Transverse colon (tissue), 4 donors: ENCODE measurements around the gene PCNT. TPM values are rescaled to one million over a fixed set of nuclear protein-coding genes. Genes with fewer than 3 reads are reported as not detected.

ENCODE experiments used
- DNase-seq: peaks from one replicate; pipeline ENCODE4 v3.0.0-alpha.2; 2019
- H3K27ac ChIP-seq, 4 donors: fragments of 200-600 bp; sonication (generic); 2 replicates each; pipeline ENCODE4 v1.5.1; 2016 to 2018; ENCODE audit warnings: inconsistent platforms in 4 of 4
- H3K27me3 ChIP-seq: fragments of 200-600 bp; sonication (generic); 2 replicates; pipeline ENCODE4 v1.5.1; 2017; ENCODE audit warnings: inconsistent platforms
- H3K36me3 ChIP-seq, 4 donors: fragments of 200-600 bp; sonication (generic); 2 replicates each; pipeline ENCODE4 v1.5.1; 2017 to 2019; ENCODE audit warnings: inconsistent platforms in 4 of 4
- H3K4me1 ChIP-seq, 4 donors: fragments of 200-600 bp; sonication (generic); 2 replicates each; pipeline ENCODE4 v1.5.1; 2017 to 2020; ENCODE audit warnings: inconsistent platforms in 4 of 4
- H3K4me3 ChIP-seq, 4 donors: fragments of 200-600 bp; sonication (generic); 1 replicate in 1 of 4; 2 replicates in 3 of 4; pipeline versions ENCODE4 v1.5.1 to v1.6.1; 2017 to 2019; ENCODE audit warnings: inconsistent platforms in 4 of 4
- H3K9me3 ChIP-seq, 2 donors: fragments of 200-600 bp; sonication (generic); 2 replicates each; pipeline ENCODE4 v1.5.1; 2017 to 2019; ENCODE audit warnings: inconsistent platforms in 2 of 2
- EP300 ChIP-seq: sonication (generic); formaldehyde crosslinking; IDR thresholded peaks from one replicate; pipeline ENCODE4 v1.6.1; 2017; ENCODE audit warnings: antibody characterized with exemption, low read depth
- POLR2A ChIP-seq: fragments of 450-650 bp; IDR thresholded peaks from one replicate; pipeline ENCODE4 v1.6.1; 2016; ENCODE audit warnings: antibody characterized with exemption, mild to moderate bottlenecking, moderate library complexity
- POLR2AphosphoS5 ChIP-seq, 3 donors: sonication (generic); formaldehyde crosslinking; IDR thresholded peaks; one replicate each; pipeline ENCODE4 v1.6.1; 2016; ENCODE audit warnings: antibody characterized with exemption in 3 of 3
- WGBS, 2 donors: methylation state at CpG; one replicate each; pipeline ENCODE4 v1.1.5; 2018; ENCODE audit warnings: low coverage in 1 of 2; 5-methylcytosine and 5-hydroxymethylcytosine counted together
- in situ Hi-C, 4 donors: fragments of 200-750 bp; cut with MboI; loops; one replicate each; pipeline versions ENCODE4 v1.15.0 to v1.15.1; 2017; ENCODE audit warnings: low sequenced_read_pairs in 3 of 4, low pct_ligation_motif_present in 1 of 4, low pct_unique_long_range_greater_than_20kb in 1 of 4
- intact Hi-C: fragments of 100-400 bp; cut with DNase I; formaldehyde crosslinking; loops from one replicate; pipeline ENCODE4 v1.15.1; 2023; ENCODE audit warnings: low total_unique reads
- total RNA-seq, 4 donors: library from RNA; depleted of rRNA; stranded (reverse); fragments of >200 nt; gene quantifications; one replicate each; pipeline ENCODE4 v1.1.0, GENCODE V29; 2016
- TF ChIP-seq, protein P1 (sequence below), 5 experiments: fragments of 200-600 bp in 3 of 5; fragments of 450-650 bp in 2 of 5; sonication (generic) in 3 of 5; IDR thresholded peaks; 1 replicate in 2 of 5; 2 replicates in 3 of 5; pipeline ENCODE4 v1.5.1; 2016 to 2017; ENCODE audit warnings: antibody characterized with exemption in 5 of 5, inconsistent platforms in 3 of 5, mild to moderate bottlenecking in 2 of 5, moderate library complexity in 1 of 5

The PCNT gene
- total RNA-seq, 4 donors from 2014 or later = 27.6 to 171 (median 63.4) TPM

- Histone ChIP-seq H3K4me3 (no peak overlapping the region), H3K27me3 (no peaks in the 10 kb centered on the region), H3K27ac (no peak overlapping the region), H3K36me3 (peaks cover 0 to 36% (median 9%) of the 10 kb centered on the region in 4 donors), H3K4me1 (no peaks in the 10 kb centered on the region), H3K9me3 (no peaks in the 10 kb centered on the region)
- DNase-seq = no peak
- intact Hi-C loops (no loop called here), in situ Hi-C loops (no loop called here)
- TF ChIP-seq, protein P1, sequence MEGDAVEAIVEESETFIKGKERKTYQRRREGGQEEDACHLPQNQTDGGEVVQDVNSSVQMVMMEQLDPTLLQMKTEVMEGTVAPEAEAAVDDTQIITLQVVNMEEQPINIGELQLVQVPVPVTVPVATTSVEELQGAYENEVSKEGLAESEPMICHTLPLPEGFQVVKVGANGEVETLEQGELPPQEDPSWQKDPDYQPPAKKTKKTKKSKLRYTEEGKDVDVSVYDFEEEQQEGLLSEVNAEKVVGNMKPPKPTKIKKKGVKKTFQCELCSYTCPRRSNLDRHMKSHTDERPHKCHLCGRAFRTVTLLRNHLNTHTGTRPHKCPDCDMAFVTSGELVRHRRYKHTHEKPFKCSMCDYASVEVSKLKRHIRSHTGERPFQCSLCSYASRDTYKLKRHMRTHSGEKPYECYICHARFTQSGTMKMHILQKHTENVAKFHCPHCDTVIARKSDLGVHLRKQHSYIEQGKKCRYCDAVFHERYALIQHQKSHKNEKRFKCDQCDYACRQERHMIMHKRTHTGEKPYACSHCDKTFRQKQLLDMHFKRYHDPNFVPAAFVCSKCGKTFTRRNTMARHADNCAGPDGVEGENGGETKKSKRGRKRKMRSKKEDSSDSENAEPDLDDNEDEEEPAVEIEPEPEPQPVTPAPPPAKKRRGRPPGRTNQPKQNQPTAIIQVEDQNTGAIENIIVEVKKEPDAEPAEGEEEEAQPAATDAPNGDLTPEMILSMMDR (IDR thresholded peaks at IDR 0.05) = no peak
- no peak for TF ChIP-seq EP300
- no peak for TF ChIP-seq POLR2AphosphoS5 (IDR thresholded peaks at IDR 0.05)
- TF ChIP-seq POLR2A = no peak
- 92 to 95% methylated on average over 2 to 13 of the region's 13 CpGs for WGBS, 2 donors
Observed at GRCh38 chr21:46414965-46415275, 91.0 kb downstream of the PCNT start.

DNA sequence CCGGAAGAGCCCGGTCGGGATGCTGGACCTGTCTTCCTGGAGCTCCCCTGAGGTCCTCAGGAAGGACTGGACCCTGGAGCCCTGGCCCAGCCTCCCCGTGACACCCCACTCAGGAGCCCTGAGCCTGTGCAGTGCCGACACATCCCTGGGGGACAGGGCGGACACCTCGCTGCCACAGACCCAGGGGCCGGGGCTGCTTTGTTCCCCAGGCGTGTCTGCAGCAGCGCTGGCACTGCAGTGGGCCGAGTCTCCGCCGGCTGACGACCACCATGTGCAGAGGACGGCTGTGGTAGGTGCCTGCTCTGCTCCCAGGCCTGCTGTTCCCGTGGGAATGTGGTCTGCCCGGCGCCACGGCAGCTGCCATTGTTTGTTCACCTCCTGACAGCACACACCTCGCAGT is 92.6 kb downstream of the PCNT start:
- no peak overlapping the region for H3K4me3 ChIP-seq
- H3K27me3 ChIP-seq = no peaks in the 10 kb centered on the region
- H3K36me3 ChIP-seq = peaks cover 0 to 21% (median 7%) of the 10 kb centered on the region in 4 donors
- intact Hi-C loops (no loop called here), in situ Hi-C loops (no loop called here)
- DNase-seq = no peak
- 97 to 100% methylated on average over 4 to 20 of the region's 20 CpGs for WGBS, 2 donors
- H3K27ac ChIP-seq = no peak overlapping the region
- no peaks in the 10 kb centered on the region for H3K9me3 ChIP-seq
- H3K4me1 ChIP-seq = no peaks in the 10 kb centered on the region
- TF ChIP-seq EP300 (no peak), POLR2AphosphoS5 (IDR thresholded peaks at IDR 0.05) (no peak), POLR2A (no peak)
- TF ChIP-seq, protein P1 (IDR thresholded peaks at IDR 0.05) = no peak

- Histone ChIP-seq H3K4me1 (no peaks in the 10 kb centered on the region), H3K27ac (no peak overlapping the region), H3K9me3 (no peaks in the 10 kb centered on the region), H3K4me3 (no peak overlapping the region), H3K36me3 (peaks cover 0 to 12% (median 5%) of the 10 kb centered on the region in 4 donors), H3K27me3 (no peaks in the 10 kb centered on the region)
- DNase-seq = no peak
- TF ChIP-seq POLR2AphosphoS5 (IDR thresholded peaks at IDR 0.05) (no peak), EP300 (no peak), POLR2A (no peak)
- TF ChIP-seq, protein P1 (IDR thresholded peaks at IDR 0.05) = no peak
- intact Hi-C loops = no loop called here
- WGBS, 2 donors = 96% methylated on average over 25 of the region's 25 CpGs; no CpG with 5 or more reads in 1 of the 2 donors
- in situ Hi-C loops = no loop called here
Observed at GRCh38 chr21:46418265-46418946, 94.5 kb downstream of the PCNT start.

DNA sequence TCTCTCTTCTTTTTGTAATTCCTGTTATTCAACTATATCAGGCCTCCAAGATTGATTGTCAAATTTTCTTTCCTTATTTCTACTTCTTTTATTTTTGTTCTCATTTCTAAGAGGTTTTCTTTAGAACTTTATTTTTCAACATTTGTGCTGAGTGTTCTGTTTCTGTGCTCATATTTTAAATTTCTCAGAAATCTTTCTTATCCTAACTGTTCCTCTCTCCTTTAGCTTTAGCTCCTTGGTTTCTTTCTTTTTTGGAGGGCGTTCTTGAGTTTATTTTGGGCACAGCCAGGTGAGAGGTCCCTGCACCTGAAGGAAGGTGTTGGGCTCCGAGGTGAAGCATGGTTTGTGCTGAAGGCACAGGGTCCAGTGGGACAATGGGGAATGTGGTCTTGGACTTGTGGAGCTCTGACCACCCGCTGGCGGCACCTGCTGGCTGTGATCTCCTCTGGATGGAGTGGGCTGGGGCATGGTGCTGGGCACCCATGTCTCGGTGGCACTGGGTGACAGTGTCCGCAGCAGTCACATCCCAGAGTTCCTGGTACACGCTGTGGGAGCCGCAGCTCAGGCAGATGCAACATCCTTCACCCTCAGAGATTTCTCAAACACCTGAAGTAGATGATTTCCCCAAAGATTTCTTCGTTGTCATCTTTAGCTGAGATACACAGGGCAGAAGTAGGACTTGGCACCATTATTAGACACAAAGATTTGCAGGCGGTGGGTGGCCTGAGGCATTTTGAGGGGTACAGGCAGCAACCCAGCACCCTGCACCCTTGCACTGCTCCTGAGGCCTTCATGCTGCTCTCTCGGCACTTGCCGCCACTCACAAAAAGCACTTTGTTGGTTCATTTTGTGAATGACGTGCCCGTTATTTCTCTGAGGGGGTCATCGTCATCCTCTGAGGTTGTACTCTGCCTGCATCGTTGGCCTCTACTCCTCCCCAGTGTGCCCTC is 96.6 kb downstream of the PCNT start:
- Histone ChIP-seq H3K27me3 (no peaks in the 10 kb centered on the region), H3K27ac (no peak overlapping the region), H3K9me3 (no peaks in the 10 kb centered on the region), H3K4me3 (no peak overlapping the region), H3K36me3 (peaks cover 0 to 12% (median 5%) of the 10 kb centered on the region in 4 donors), H3K4me1 (no peaks in the 10 kb centered on the region)
- in situ Hi-C loops (no loop called here), intact Hi-C loops (no loop called here)
- DNase-seq = no peak
- no peak for TF ChIP-seq POLR2A
- TF ChIP-seq EP300 = no peak
- TF ChIP-seq, protein P1 (IDR thresholded peaks at IDR 0.05) = no peak
- no peak for TF ChIP-seq POLR2AphosphoS5 (IDR thresholded peaks at IDR 0.05)
- 92 to 100% methylated on average over 1 to 16 of the region's 16 CpGs for WGBS, 2 donors
